GM18873 (cell line): Measurements from ENCODE around the gene SND1.

Experiments
- ATAC-seq: cut with Tn5 transposase; IDR thresholded peaks from one replicate; pipeline ENCODE4 v1.9.1; 2021; ENCODE audit warnings: mild to moderate bottlenecking, moderate library complexity, moderate number of reproducible peaks; ENCODE audit not compliant: unreplicated experiment, low FRiP score

SND1 gene

DNA sequence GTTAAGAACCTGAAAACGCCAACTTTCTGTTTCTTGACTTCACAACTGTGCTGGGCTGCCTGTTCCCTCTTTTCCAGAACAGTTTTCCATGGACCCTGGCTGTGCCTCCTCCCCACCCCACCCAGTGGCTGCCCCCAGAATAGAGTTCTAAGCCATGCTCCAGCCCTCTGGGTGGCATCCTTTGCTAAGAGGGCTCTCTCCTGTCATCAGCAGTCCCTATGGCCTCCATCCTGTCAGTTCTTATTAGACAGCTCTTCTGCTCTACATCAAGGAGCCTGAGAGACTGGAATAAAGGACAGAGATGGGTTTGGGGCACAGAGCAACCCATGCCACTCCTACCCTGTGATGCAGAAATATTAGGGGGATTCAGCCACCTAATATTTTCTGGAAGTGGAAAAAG, 393.2 kb downstream of the SND1 start:
- ATAC-seq: no peak

DNA sequence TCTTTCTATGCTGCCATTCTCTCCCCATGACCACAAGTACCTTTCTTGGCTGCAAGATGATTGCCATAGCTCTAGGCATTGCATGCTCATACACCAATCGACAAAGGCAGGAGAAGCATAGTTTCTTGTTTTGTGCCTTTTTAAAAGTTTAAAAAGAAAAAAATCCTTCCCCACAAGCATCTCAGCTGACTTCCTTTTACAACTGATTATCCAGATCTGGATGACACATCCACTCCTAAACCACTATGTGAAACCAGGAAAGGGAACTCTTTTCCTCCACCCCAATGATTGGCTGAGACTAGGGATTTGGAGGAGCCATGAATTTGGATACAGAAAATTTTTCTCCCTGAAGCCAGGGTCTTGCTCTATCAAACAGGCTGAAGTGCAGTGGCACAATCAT, 393.8 kb downstream of the SND1 start:
- ATAC-seq: no peak

DNA sequence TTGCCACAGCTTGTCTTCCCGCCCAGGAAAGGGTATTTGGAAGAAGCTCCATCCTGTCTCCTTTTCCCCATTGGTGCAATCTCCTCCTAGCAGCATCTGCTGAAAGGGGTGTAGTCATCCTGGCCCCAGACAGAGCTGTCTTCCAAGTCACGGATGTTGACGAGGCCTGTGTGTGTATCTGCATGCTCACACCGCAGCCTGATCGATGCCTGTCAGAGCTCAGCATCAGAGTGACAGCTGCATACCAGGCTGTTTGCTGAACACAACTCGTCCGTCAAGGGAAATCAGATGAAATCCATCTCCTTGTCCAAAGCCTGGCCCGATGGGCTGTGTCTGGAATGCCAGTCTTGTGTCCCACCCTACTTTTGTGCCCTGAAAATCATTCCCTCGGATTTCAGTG, 400.4 kb downstream of the SND1 start:
- no peak for ATAC-seq

DNA sequence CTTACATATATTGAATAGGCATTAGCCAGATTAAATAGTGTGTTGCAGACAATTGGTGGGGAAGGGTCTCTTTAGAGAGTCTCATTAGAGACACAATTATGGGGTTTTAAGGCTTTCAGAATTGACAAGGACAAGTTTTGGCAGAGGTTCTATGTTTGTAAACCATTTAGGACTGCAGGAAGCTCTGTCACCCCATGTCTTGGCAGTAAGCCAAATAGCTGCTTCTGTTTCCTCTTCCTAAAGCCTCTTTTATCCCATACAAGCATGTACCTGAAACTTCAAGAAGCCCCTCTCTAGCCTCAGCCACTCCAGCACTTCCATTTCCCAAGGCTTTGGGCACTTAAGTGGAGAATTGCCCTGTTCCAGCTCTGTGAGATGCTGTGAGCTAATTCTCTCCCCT, 401.0 kb downstream of the SND1 start:
- no peak for ATAC-seq

DNA sequence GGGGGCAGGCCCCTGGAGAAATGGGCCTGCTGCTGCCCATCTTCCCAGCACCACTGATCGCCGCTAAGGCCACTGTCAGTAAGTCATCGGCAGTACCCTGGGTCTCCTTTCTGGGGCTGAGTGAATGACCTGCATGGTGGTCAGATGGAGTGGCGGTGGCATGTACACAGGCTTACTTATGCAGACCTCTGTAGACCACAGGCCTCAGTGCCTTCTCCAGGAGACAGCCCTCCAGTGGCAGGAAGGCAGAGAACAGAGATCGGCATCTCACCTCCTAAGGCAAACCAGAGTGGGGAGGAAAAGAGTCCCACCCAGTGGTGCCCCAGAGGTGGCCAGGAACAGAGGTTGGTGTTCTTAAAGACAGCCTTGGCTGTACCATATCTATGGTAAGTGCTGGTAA, 402.0 kb downstream of the SND1 start:
- ATAC-seq: no peak

DNA sequence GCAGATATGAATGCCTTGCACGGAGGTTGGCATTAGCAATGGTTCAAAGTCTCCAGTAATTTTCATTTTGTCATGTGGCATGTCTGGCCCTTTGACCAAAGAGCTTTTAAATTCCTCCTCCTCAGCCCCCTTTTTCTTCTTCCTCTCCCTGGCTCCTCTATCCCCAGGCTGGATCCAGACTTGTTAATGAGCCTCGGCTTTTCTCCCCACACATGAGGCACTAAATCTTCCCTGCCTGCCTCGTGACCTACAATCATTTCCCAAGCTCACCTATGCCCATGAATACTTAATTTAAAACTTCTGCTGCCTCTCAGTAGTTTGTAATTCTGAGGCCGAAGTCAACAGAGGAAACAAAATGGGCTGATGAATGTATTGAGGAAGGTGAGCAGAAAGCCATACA, 402.5 kb downstream of the SND1 start:
- ATAC-seq: no peak

DNA sequence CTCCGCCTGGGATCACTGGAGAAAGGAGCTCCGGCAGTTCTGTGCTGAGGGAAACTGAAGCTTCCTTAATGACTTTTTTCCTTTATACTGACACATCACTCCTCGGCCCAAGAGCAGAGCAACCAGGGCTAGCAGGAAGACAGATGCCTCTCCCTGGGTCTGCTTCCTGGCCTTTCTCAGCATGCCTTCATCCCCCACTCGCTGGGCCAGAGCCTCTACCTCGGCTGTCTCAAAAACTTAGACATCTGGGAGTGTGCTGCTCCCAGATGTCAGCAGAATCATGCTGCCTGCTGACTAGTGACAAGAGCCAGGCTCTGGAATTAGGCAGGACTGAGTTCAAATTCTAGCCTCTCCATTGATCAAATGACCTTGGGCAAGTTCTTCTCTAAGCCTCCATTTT, 403.6 kb downstream of the SND1 start:
- ATAC-seq: no peak

DNA sequence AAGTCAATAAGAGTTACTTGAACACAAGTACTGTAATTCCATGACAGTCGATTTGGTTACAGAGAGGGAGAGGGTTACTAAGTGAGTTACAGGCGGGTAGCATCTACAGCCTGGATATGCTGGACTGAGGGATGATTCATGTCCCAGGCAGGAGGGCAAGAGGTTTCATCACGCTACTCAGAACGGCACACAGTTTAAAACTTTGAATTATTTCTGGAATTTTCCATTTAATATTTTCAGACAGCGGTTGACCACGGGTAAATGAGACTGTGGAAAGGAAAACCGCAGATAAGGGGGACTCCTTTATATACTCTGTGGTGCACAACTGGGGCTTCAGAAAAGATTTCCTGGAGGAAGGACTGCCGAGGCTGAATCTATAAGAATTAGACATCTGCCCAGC, 404.9 kb downstream of the SND1 start:
- ATAC-seq: no peak

DNA sequence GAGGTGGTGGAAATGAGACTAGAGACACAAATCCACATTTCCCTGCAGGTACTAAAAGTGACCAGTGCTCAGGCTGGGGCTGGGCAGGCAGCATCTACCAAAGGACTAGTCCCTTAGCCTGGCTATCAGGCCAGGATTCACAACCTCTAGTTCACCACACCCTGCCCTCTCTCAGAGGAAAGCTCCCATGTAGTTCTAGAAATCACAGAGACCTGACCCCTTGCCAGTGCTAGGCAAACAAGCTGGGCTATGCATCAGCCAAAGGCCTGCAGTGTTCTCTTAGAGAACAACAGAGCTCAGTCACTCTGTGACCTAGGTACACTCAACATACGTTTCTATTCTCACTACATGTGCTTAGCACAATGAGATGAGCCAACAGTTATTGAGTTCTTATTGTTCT, 405.9 kb downstream of the SND1 start:
- no peak for ATAC-seq

DNA sequence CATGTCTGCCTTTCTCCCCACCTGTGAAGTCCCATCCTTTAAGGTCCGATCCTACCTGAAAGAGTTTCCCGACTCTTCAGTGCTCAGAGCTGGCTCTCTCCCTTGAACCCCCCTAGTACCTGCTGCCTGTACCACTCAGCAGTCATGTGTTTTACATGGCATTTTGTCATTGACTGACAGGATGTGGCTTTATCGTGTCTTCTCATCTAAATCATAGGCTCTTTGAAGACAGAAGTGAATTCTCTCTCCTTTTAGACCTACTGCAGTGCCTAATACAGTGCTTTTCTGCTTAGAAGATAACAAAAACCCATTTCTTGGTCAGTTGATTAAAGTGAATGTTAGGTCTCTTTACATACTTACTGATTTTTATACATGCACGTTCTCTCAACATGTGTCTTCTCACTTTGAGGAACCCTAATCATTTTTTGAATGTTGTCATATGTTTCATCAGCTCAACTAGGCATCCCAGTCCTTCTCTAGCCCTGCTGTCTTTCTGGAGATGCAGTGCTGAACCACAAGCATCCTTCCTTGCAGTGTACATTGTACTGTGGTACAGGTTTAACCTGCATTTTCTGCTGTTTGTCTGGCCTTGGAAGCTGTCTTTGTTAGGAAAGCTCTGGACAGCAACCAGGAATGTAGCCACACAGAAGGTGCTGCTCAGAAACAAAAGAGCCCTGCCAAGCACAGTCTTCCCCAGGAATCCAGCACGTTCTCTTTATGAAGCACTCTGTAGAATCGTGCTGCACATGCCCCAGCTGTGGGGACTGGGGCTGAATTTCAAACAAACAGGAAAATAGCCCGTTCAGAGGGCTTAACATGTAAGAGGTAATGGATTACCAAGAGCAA, 407.4 kb downstream of the SND1 start:
- no peak for ATAC-seq

DNA sequence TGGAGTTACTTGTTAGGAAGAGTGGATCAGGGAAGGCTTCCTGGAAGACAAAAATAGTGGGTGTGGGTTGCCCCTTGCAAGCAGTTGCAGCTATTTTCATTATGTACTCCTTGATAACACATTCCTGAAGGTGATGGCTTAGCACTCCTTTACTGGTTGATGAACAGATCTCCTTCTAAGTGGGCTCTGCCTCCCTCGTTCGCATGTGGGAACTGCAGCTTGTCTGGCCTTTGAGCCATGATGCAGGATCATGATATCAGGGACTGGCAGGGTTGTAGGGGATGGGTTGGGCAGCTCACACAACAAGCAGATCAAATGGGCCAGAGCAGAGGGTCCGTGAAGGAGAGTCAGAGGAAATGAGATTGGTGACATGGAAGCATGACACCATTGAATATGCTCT, 408.0 kb downstream of the SND1 start:
- ATAC-seq: no peak

DNA sequence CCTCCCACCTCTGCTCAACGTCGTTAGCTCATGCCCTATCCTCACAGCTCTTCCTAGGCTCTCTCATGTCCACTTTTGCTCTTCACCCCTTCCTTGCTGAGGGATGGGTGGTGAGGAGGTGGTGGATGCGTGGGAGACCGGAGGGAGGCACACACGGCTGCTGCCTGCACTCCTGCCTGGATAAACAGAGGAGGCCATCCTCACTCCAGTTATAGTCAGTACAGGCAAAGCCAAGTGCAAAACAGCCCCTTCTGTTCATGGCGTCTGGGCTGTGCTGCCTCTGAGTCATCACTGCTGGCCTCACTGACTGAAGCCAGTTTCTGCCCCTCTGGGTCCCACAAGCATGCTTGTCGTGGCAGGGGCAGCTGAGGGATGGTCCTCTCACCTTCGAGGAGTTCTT, 411.1 kb downstream of the SND1 start:
- ATAC-seq: no peak

DNA sequence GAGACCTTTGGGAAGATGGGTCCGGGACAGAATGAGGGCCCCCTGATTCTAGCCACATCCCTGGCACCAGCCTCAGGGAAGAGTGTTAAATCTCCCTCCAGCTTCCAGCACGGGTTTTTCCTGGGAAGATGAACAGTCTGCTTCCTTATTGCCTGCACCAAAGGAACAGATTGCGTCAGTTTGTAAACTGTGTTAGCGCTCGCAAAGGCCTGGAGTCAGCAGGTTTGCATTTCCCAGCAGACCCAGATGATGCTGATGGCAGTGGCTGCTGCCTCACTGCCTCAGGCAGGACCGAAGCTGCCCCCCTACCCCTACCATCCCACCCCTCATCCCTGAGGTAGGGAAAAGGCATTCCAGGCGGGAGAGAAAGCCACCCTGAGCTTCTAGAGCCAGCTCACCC, 413.9 kb downstream of the SND1 start:
- no peak for ATAC-seq

DNA sequence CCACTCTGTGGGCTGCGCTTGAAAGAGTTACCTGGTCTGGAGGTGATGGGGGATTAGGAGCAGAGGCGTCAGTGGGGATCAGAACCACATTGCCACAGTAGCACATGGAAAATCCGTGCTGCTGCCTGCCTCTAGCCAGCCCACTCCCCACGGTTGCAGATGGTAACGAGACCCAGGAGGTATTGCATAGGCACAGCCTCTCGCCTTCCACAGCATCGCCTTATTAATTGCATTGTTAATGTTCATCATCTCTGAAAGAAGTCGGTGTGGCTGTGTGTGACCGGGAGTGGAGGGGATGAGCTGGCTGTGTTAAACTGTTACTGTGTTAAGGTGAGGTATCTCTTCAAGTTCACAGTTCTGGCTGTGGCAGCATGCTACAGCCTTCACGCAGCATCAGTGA, 414.4 kb downstream of the SND1 start:
- no peak for ATAC-seq

DNA sequence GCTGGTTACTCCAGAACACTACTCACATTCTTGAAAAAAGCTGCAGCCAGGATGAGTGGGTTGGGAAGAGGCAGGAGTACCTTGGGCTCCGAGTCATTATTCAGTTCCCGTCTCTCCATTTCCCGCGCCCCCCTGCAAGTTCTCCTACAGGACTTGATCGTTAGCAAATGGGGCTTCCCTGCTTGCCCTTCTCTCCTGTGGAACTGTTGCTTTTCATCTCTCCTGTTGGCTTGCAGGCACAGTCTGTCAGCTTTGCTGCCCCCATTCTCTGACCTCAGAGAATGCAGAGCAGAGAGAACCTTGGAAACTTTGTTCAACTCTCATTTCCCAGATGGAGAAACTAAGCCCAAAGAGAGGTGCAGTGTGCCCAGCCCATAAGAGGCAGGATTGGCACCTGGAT, 414.9 kb downstream of the SND1 start:
- no peak for ATAC-seq

DNA sequence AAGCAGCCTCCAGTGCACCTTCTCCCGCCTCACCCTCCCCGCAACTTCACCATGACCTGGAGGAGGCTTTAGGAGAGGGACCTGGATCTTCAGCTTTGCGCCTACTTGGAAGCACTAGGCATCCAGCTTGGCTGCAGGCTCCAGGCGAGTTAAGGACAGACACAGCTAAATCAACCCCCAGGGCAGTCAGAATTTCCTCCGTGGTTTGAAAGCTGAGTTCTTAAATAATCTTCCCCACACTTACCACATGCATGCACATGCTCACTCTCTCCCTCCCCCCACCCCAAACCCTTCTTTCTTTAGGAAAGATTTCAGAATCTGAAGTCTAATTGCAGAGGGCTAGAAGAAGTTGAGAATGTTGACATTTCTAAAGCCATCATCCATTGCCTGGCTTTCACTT, 416.0 kb downstream of the SND1 start:
- ATAC-seq: no peak

DNA sequence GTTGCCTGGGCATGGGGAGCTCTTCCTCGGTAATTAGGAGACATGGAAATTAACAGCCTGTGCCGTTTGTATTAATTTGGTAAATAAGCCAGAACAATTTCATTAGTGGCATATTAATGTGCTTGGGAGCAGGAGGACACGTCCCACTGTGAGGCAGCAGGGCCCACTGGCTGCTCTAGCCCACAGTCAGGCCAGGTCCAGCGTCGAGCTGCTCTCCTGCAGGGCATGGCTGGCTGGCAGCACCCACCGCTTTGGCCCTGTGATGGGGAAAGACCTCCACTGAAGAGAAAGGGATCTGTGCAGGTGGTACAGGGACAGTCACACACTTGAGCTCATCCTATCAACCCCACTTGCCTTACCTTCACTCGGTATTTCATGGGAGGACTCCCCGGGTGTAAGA, 416.8 kb downstream of the SND1 start:
- ATAC-seq: no peak

DNA sequence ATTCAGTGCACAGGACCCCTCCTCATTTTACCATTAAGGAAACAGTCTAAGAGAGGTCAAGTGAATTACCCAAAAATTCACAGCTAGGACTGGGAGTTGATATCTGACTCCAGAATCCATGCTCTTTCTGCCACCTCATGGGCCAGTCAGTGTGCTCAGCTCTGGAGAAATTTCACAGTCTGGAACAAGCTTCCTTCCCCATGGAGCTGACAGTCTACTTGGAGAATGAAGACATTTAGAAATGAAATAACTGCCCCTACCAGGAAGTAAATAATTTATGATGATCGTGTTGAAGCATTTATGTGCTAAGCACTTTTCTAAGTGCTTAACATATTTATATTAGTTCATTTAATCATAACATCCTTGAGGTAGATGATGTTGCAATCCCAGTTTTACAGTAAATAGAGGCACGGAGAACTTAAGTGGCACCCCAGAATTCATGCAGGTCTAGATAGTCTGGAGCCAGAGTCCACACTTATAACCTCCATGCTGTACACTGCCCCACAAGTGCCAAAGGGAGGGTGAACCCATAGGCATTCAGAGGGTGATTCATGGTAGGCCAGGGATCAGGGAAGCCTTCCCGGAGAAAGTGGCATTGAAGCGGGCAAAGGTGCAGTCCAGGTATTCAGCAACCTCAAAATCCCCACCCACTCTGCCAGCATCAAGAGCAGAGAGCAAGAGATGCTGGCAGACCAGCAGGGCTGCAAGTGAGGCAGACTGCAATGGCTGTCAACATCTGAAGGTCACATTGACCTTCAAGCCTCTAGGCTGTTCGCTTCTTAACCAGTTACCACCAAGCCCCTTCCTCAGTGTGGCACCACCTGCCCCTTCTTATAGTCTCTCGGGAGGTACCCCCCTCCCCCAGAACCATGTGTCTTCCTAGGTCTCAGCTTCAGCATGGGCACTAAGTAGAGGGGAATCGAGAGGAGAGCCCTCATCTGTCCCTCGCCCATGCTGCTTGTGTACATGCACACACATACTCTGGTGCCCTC, 417.7 kb downstream of the SND1 start:
- no peak for ATAC-seq

DNA sequence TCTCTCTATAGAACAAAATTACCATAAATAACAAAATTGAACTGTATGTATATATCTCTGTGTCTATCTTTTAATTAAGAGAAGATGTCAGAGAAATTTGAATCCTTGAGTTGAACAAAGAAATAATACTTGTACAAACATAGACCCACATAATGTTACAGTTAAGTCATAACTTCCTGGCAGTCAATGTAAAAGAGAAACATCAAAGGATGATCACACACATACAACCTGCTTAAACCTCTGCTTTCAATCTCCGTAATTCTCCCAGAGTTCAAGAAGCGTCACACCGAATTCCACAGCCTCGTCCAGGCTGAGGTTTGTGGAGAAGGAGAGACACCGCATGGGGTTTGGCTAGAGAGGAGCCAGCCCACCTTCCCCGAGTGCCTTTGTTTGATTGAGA, 419.4 kb downstream of the SND1 start:
- no peak for ATAC-seq

DNA sequence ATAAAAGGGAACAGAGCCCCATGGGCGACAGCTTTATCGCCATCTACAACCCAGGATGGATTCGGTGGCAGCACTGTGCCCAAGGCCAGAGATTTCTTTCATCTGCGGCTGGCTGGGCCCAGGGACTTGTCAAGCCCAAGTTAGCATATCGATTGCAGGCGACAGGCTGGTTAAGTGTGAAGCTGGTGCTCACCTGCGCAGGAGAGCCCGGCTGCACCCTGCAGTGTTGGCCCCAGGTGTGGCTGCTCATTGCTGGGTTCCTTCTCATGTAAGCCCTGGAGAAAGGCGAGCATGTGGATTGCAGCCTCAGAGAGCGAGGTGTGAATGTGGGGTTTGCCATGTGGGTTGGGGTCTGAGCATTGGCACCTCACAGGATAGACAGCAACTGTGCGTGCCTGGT, 419.8 kb downstream of the SND1 start:
- ATAC-seq: no peak

DNA sequence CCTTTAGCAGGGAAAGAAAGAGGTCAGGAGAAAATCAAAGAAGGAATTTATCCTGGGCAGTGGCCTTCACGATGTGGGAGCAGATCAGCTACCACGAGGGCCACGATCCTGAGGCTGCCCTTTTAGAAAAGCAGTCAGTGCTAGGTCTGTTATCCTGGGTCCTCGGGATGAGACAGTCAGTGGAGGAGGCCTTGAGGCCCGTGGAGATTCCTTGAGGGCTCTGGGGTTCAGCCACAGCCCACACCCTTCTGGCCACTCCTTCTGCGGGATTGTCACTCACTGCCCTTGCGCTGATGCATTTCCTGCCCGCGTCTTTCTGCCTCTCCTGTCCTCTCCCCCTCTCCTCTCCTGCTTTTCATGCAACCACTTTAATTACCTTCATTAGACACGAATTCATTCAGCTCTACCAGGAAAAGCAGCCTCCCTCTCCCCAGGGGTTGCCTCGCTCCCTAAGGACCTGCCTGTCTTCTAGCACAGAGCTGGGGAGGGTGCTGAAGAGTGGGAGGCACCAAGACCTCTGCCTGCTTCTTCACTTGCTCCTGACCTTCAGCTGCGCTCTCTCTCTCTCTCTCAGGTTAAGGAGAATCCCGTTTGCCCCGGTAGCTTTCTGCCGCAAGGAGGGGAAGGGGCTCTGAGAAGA, 421.8 kb downstream of the SND1 start:
- no peak for ATAC-seq
